HG02885 (cell line): ENCODE results near the gene ADGRG6.
"Not testable (repeated sequence)": the region's sequence is repeated elsewhere in the genome, so short reads cannot be mapped to it uniquely, and the experiment has no call there.

Experiments used
- ATAC-seq: cut with Tn5 transposase; IDR thresholded peaks from one replicate; pipeline ENCODE4 v1.9.1; 2021; ENCODE audit warnings: mild to moderate bottlenecking; ENCODE audit not compliant: unreplicated experiment, poor library complexity

ADGRG6 gene

GRCh38 chr6:142341855-142342330 lies 40.1 kb downstream of the ADGRG6 start:
- no peak for ATAC-seq

- ATAC-seq, result no peak
Observed at GRCh38 chr6:142342986-142343385, 41.2 kb downstream of the ADGRG6 start.

GRCh38 chr6:142343938-142344337 lies 42.1 kb downstream of the ADGRG6 start:
- ATAC-seq, result no peak

- ATAC-seq, result no peak
Observed at GRCh38 chr6:142345261-142345660, 43.5 kb downstream of the ADGRG6 start.

GRCh38 chr6:142346166-142346565 lies 44.4 kb downstream of the ADGRG6 start:
- not testable (repeated sequence) for ATAC-seq

- ATAC-seq, result no peak
Observed at GRCh38 chr6:142349215-142349823, 47.5 kb downstream of the ADGRG6 start.

- no peak for ATAC-seq
Observed at GRCh38 chr6:142350309-142350708, 48.5 kb downstream of the ADGRG6 start.

- ATAC-seq, result no peak
Observed at GRCh38 chr6:142353690-142354089, 51.9 kb downstream of the ADGRG6 start.

GRCh38 chr6:142354650-142355049 lies 52.8 kb downstream of the ADGRG6 start:
- ATAC-seq, result no peak

GRCh38 chr6:142355520-142356174 lies 53.8 kb downstream of the ADGRG6 start:
- ATAC-seq, result no peak

- ATAC-seq, result no peak
Observed at GRCh38 chr6:142356201-142356883, 54.5 kb downstream of the ADGRG6 start.

GRCh38 chr6:142356884-142357225 lies 55.0 kb downstream of the ADGRG6 start:
- no peak for ATAC-seq

GRCh38 chr6:142357879-142358278 lies 56.1 kb downstream of the ADGRG6 start:
- ATAC-seq, result no peak

- no peak for ATAC-seq
Observed at GRCh38 chr6:142359271-142359960, 57.6 kb downstream of the ADGRG6 start.

GRCh38 chr6:142361345-142361744 lies 59.5 kb downstream of the ADGRG6 start:
- ATAC-seq, result no peak

- no peak for ATAC-seq
Observed at GRCh38 chr6:142361779-142362750, 60.3 kb downstream of the ADGRG6 start.

- ATAC-seq, result no peak
Observed at GRCh38 chr6:142367061-142367460, 65.3 kb downstream of the ADGRG6 start.

GRCh38 chr6:142367501-142368018 lies 65.8 kb downstream of the ADGRG6 start:
- ATAC-seq, result no peak

- no peak for ATAC-seq
Observed at GRCh38 chr6:142369266-142369665, 67.5 kb downstream of the ADGRG6 start.

- ATAC-seq, result no peak
Observed at GRCh38 chr6:142372348-142372747, 70.5 kb downstream of the ADGRG6 start.
